LHCN-M2 (cell line): ENCODE measurements around the gene TRAM2. TPM values are rescaled to one million over a fixed set of nuclear protein-coding genes. Genes with fewer than 3 reads are reported as not detected.

Source experiments
- DNase-seq: peaks from one replicate; pipeline ENCODE4 v3.0.0-alpha.2; 2012; ENCODE audit warnings: low read depth
- total RNA-seq: library from RNA; depleted of rRNA; stranded (reverse); fragments of >200 nt; gene quantifications from 2 replicates; pipeline ENCODE4 v1.2.3, GENCODE V29; 2014

TRAM2 gene
- total RNA-seq, 1 experiment from 2014 or later, result 124 TPM

GRCh38 chr6:52511163-52511562, 65.7 kb downstream of the TRAM2 start:
- no peak for DNase-seq

GRCh38 chr6:52510213-52510562, 66.7 kb downstream of the TRAM2 start:
- DNase-seq, result no peak

GRCh38 chr6:52509281-52510212, 67.3 kb downstream of the TRAM2 start:
- DNase-seq, result peak; percentile 89

- DNase-seq, result no peak
Observed at GRCh38 chr6:52508261-52508739, 68.6 kb downstream of the TRAM2 start.

GRCh38 chr6:52507557-52508260, 69.2 kb downstream of the TRAM2 start:
- peak; percentile 88 for DNase-seq

GRCh38 chr6:52506476-52506875, 70.4 kb downstream of the TRAM2 start:
- DNase-seq, result no peak

- no peak for DNase-seq
Observed at GRCh38 chr6:52505726-52506409, 71.0 kb downstream of the TRAM2 start.

GRCh38 chr6:52504782-52505136, 72.1 kb downstream of the TRAM2 start:
- no peak for DNase-seq

- DNase-seq, result peak; percentile 95
Observed at GRCh38 chr6:52503851-52504781, 72.7 kb downstream of the TRAM2 start.

GRCh38 chr6:52503323-52503747, 73.5 kb downstream of the TRAM2 start:
- DNase-seq, result peak; percentile 53

- DNase-seq, result no peak
Observed at GRCh38 chr6:52502306-52503029, 74.4 kb downstream of the TRAM2 start.

- DNase-seq, result no peak
Observed at GRCh38 chr6:52500238-52501129, 76.4 kb downstream of the TRAM2 start.

- DNase-seq, result no peak
Observed at GRCh38 chr6:52499681-52500236, 77.1 kb downstream of the TRAM2 start.

GRCh38 chr6:52499026-52499425, 77.8 kb downstream of the TRAM2 start:
- peak; percentile 55 for DNase-seq

- DNase-seq, result no peak
Observed at GRCh38 chr6:52498538-52499017, 78.3 kb downstream of the TRAM2 start.

GRCh38 chr6:52497652-52498408, 79.0 kb downstream of the TRAM2 start:
- DNase-seq, result no peak

- DNase-seq, result no peak
Observed at GRCh38 chr6:52496631-52497030, 80.2 kb downstream of the TRAM2 start.

- DNase-seq, result no peak
Observed at GRCh38 chr6:52495922-52496321, 80.9 kb downstream of the TRAM2 start.
